Measurements from ENCODE around the gene C12orf56.
A peak's percentile ranks its signal among the peaks of the same experiment; 100 is the strongest.

Gene C12orf56

GRCh38 chr12:64236549-64236948, 154.0 kb downstream of the C12orf56 start:
- Histone ChIP-seq H3K27me3 (no peaks in the 10 kb centered on the region), H3K4me1 (peaks cover 0 to 17% (median 2%) of the 10 kb centered on the region in 10 experiments; a peak in 8 of 20 replicates)

GRCh38 chr12:64232196-64232595, 158.4 kb downstream of the C12orf56 start:
- Histone ChIP-seq H3K36me3 (no peaks in the 10 kb centered on the region), H3K9ac (no peak overlapping the region), H3K27me3 (no peaks in the 10 kb centered on the region), H3K27ac (no peak overlapping the region), H3K4me2 (no peak overlapping the region), H3K4me1 (peaks cover 0 to 16% (median 2%) of the 10 kb centered on the region in 10 experiments; a peak in 8 of 20 replicates), H3K9me3 (replicated peaks in 1 of 11) (no peaks in the 10 kb centered on the region), H4K20me1 (no peaks in the 10 kb centered on the region), H3K4me3 (no peak overlapping the region)
- TF ChIP-seq Cebpa-rat (IDR thresholded peaks at IDR 0.05): no peak

More at GRCh38 chr12:64236549-64236948, 154.0 kb downstream of the C12orf56 start:
- H3K9ac ChIP-seq: no peak overlapping the region
- no peak overlapping the region for H3K27ac ChIP-seq
- no peaks in the 10 kb centered on the region for H3K36me3 ChIP-seq
- H4K20me1 ChIP-seq: no peaks in the 10 kb centered on the region
- no peak overlapping the region for H3K4me3 ChIP-seq
- no peaks in the 10 kb centered on the region for H3K9me3 ChIP-seq (replicated peaks in 1 of 11)
- TF ChIP-seq Cebpa-rat (IDR thresholded peaks at IDR 0.05): no peak
- H3K4me2 ChIP-seq: peak overlapping the region in 4 of 11 experiments; percentile 27 to 53 (median 40); a peak in 7 of 22 replicates

- peaks cover 0 to 17% (median 0%) of the 10 kb centered on the region in 10 experiments; a peak in 5 of 20 replicates for H3K4me1 ChIP-seq
- no peaks in the 10 kb centered on the region for H3K27me3 ChIP-seq
- no peaks in the 10 kb centered on the region for H3K36me3 ChIP-seq
- H3K9me3 ChIP-seq (replicated peaks in 1 of 11): no peaks in the 10 kb centered on the region
- H3K27ac ChIP-seq: no peak overlapping the region
- no peak overlapping the region for H3K9ac ChIP-seq
- no peak for TF ChIP-seq Cebpa-rat (IDR thresholded peaks at IDR 0.05)
- no peaks in the 10 kb centered on the region for H4K20me1 ChIP-seq
- no peak overlapping the region for H3K4me3 ChIP-seq
- no peak overlapping the region for H3K4me2 ChIP-seq
Observed at GRCh38 chr12:64229796-64230195, 160.8 kb downstream of the C12orf56 start.

GRCh38 chr12:64229240-64229639, 161.3 kb downstream of the C12orf56 start:
- Histone ChIP-seq H3K4me3 (no peak overlapping the region), H4K20me1 (no peaks in the 10 kb centered on the region), H3K36me3 (no peaks in the 10 kb centered on the region), H3K9ac (no peak overlapping the region), H3K4me1 (peaks cover 0 to 17% (median 0%) of the 10 kb centered on the region in 10 experiments; a peak in 5 of 20 replicates), H3K27ac (no peak overlapping the region), H3K4me2 (no peak overlapping the region), H3K9me3 (replicated peaks in 1 of 11) (no peaks in the 10 kb centered on the region), H3K27me3 (no peaks in the 10 kb centered on the region)
- TF ChIP-seq Cebpa-rat (IDR thresholded peaks at IDR 0.05): no peak

- Histone ChIP-seq H3K4me3 (no peak overlapping the region), H3K9me3 (replicated peaks in 1 of 11) (no peaks in the 10 kb centered on the region), H3K36me3 (no peaks in the 10 kb centered on the region), H3K9ac (no peak overlapping the region), H3K27me3 (no peaks in the 10 kb centered on the region), H3K27ac (peak overlapping the region in 1 of 11 experiments; percentile 37; a peak in 1 of 22 replicates), H3K4me1 (peaks cover 9 to 25% (median 16%) of the 10 kb centered on the region in 10 experiments; a peak in 17 of 20 replicates), H3K4me2 (peak overlapping the region in 3 of 11 experiments; percentile 29 to 81 (median 75); a peak in 5 of 22 replicates), H4K20me1 (no peaks in the 10 kb centered on the region)
- no peak for TF ChIP-seq Cebpa-rat (IDR thresholded peaks at IDR 0.05)
Observed at GRCh38 chr12:64225626-64226025, 164.9 kb downstream of the C12orf56 start.

GRCh38 chr12:64222009-64222765, 168.4 kb downstream of the C12orf56 start, which contains the start of gene KICS2:
Gene KICS2, minus strand, starts transcription at chr12:64222296. Its CDS starts 59 bp downstream, at chr12:64222237.
- Histone ChIP-seq H3K4me1 (peaks cover 9 to 36% (median 19%) of the 10 kb centered on the region in 10 experiments; a peak in 17 of 20 replicates), H3K4me2 (peak within 1 kb of the TSS; percentile 77 to 90 (median 85)), H3K9ac (peak within 1 kb of the TSS; percentile 87 to 94 (median 91)), H3K36me3 (no peaks in the 10 kb centered on the region), H3K27ac (peak within 1 kb of the TSS; percentile 87 to 95 (median 91)), H3K27me3 (no peaks in the 10 kb centered on the region), H3K4me3 (peak within 1 kb of the TSS; percentile 70 to 94 (median 88)), H4K20me1 (no peaks in the 10 kb centered on the region), H3K9me3 (replicated peaks in 1 of 11) (no peaks in the 10 kb centered on the region)
- no peak for TF ChIP-seq Cebpa-rat (IDR thresholded peaks at IDR 0.05)

- Histone ChIP-seq H3K4me1 (peaks cover 9 to 36% (median 19%) of the 10 kb centered on the region in 10 experiments; a peak in 17 of 20 replicates), H4K20me1 (no peaks in the 10 kb centered on the region), H3K36me3 (no peaks in the 10 kb centered on the region), H3K27me3 (no peaks in the 10 kb centered on the region), H3K27ac (peak overlapping the region; percentile 87 to 95 (median 91)), H3K4me3 (peak overlapping the region; percentile 70 to 94 (median 88)), H3K4me2 (peak overlapping the region; percentile 77 to 90 (median 85)), H3K9me3 (replicated peaks in 1 of 11) (no peaks in the 10 kb centered on the region), H3K9ac (peak overlapping the region; percentile 87 to 94 (median 91))
- no peak for TF ChIP-seq Cebpa-rat (IDR thresholded peaks at IDR 0.05)
Observed at GRCh38 chr12:64221651-64222008, 168.9 kb downstream of the C12orf56 start.

- TF ChIP-seq Cebpa-rat (IDR thresholded peaks at IDR 0.05): no peak
- no peak overlapping the region for H3K4me3 ChIP-seq
- peak overlapping the region in 4 of 11 experiments; percentile 6 to 85 (median 82); a peak in 4 of 22 replicates for H3K4me2 ChIP-seq
Observed at GRCh38 chr12:64220046-64220445, 170.5 kb downstream of the C12orf56 start.

GRCh38 chr12:64219145-64219544, 171.4 kb downstream of the C12orf56 start:
- H4K20me1 ChIP-seq: no peaks in the 10 kb centered on the region
- peak overlapping the region in 2 of 11 experiments; percentile 1 to 15; a peak in 1 of 22 replicates for H3K4me2 ChIP-seq
- no peak for TF ChIP-seq Cebpa-rat (IDR thresholded peaks at IDR 0.05)
- H3K27ac ChIP-seq: no peak overlapping the region
- H3K36me3 ChIP-seq: peaks cover 11 to 17% (median 15%) of the 10 kb centered on the region in 11 experiments; a peak in 16 of 22 replicates
- no peak overlapping the region for H3K9ac ChIP-seq
- peaks cover 9 to 26% (median 17%) of the 10 kb centered on the region in 10 experiments; a peak in 17 of 20 replicates for H3K4me1 ChIP-seq
- H3K4me3 ChIP-seq: no peak overlapping the region
- no peaks in the 10 kb centered on the region for H3K27me3 ChIP-seq
- no peaks in the 10 kb centered on the region for H3K9me3 ChIP-seq (replicated peaks in 1 of 11)

More at GRCh38 chr12:64220046-64220445, 170.5 kb downstream of the C12orf56 start:
- peaks cover 5 to 8% (median 7%) of the 10 kb centered on the region in 11 experiments; a peak in 10 of 22 replicates for H3K36me3 ChIP-seq
- peak overlapping the region in 1 of 11 experiments; percentile 25; a peak in 1 of 22 replicates for H3K9ac ChIP-seq
- no peak overlapping the region for H3K27ac ChIP-seq
- peaks cover 9 to 28% (median 17%) of the 10 kb centered on the region in 10 experiments; a peak in 17 of 20 replicates for H3K4me1 ChIP-seq
- H3K27me3 ChIP-seq: no peaks in the 10 kb centered on the region
- no peaks in the 10 kb centered on the region for H4K20me1 ChIP-seq
- no peaks in the 10 kb centered on the region for H3K9me3 ChIP-seq (replicated peaks in 1 of 11)

Data from BLaER1 treated with 17β-estradiol and CSF1 and Interleukin-3, amounts not matched to agents 10 nM and 100 nM (cell line).